GM18498 (cell line): ENCODE measurements around the gene DNMT3A.
A peak's percentile ranks its signal among the peaks of the same experiment; 100 is the strongest.
"Not testable (repeated sequence)": the region's sequence is repeated elsewhere in the genome, so short reads cannot be mapped to it uniquely, and the experiment has no call there.

ENCODE experiments used
- ATAC-seq: cut with Tn5 transposase; IDR thresholded peaks from one replicate; pipeline ENCODE4 v1.9.1; 2021; ENCODE audit warnings: mild to moderate bottlenecking, moderate library complexity; ENCODE audit not compliant: unreplicated experiment

Gene DNMT3A

GRCh38 chr2:25286723-25287483, 54.8 kb downstream of the DNMT3A start:
- ATAC-seq, result no peak

GRCh38 chr2:25286025-25286400, 55.7 kb downstream of the DNMT3A start:
- ATAC-seq, result peak; percentile 71

GRCh38 chr2:25285265-25286024, 56.3 kb downstream of the DNMT3A start:
- no peak for ATAC-seq

GRCh38 chr2:25284756-25285155, 57.0 kb downstream of the DNMT3A start:
- ATAC-seq, result no peak

- ATAC-seq, result no peak
Measured at GRCh38 chr2:25283921-25284320, 57.8 kb downstream of the DNMT3A start.

- ATAC-seq, result no peak
Measured at GRCh38 chr2:25281941-25282340, 59.8 kb downstream of the DNMT3A start.

- no peak for ATAC-seq
Measured at GRCh38 chr2:25281522-25281921, 60.2 kb downstream of the DNMT3A start.

- no peak for ATAC-seq
Measured at GRCh38 chr2:25280051-25280687, 61.6 kb downstream of the DNMT3A start.

GRCh38 chr2:25279091-25279651, 62.6 kb downstream of the DNMT3A start:
- ATAC-seq, result peak; percentile 74

- peak; percentile 40 for ATAC-seq
Measured at GRCh38 chr2:25276569-25277465, 64.9 kb downstream of the DNMT3A start.

GRCh38 chr2:25275575-25275965, 66.2 kb downstream of the DNMT3A start:
- no peak for ATAC-seq

- no peak for ATAC-seq
Measured at GRCh38 chr2:25274868-25275574, 66.7 kb downstream of the DNMT3A start.

GRCh38 chr2:25273985-25274535, 67.7 kb downstream of the DNMT3A start:
- ATAC-seq, result no peak

GRCh38 chr2:25272705-25273104, 69.0 kb downstream of the DNMT3A start:
- ATAC-seq, result not testable (repeated sequence)

- ATAC-seq, result no peak
Measured at GRCh38 chr2:25270061-25270460, 71.7 kb downstream of the DNMT3A start.

- no peak for ATAC-seq
Measured at GRCh38 chr2:25269233-25269632, 72.5 kb downstream of the DNMT3A start.

- ATAC-seq, result no peak
Measured at GRCh38 chr2:25268139-25268538, 73.6 kb downstream of the DNMT3A start.

GRCh38 chr2:25266399-25266798, 75.3 kb downstream of the DNMT3A start:
- no peak for ATAC-seq

GRCh38 chr2:25265802-25266201, 75.9 kb downstream of the DNMT3A start:
- ATAC-seq, result no peak

- ATAC-seq, result no peak
Measured at GRCh38 chr2:25265001-25265400, 76.7 kb downstream of the DNMT3A start.
